AG09319 (cell line): Measurements from ENCODE around the gene SGO2.
A peak's percentile ranks its signal among the peaks of the same experiment; 100 is the strongest.

ENCODE experiments used
- DNase-seq: peaks from one replicate; pipeline ENCODE4 v3.0.0-alpha.2; 2010; ENCODE audit warnings: low read depth; ENCODE audit errors: extremely low read depth
- TF ChIP-seq, protein P1 (sequence below): IDR thresholded peaks from 2 replicates; pipeline ENCODE4 v1.5.1; 2011; ENCODE audit warnings: low read depth, mild to moderate bottlenecking, inconsistent platforms, low read length, moderate library complexity

Gene SGO2

DNA sequence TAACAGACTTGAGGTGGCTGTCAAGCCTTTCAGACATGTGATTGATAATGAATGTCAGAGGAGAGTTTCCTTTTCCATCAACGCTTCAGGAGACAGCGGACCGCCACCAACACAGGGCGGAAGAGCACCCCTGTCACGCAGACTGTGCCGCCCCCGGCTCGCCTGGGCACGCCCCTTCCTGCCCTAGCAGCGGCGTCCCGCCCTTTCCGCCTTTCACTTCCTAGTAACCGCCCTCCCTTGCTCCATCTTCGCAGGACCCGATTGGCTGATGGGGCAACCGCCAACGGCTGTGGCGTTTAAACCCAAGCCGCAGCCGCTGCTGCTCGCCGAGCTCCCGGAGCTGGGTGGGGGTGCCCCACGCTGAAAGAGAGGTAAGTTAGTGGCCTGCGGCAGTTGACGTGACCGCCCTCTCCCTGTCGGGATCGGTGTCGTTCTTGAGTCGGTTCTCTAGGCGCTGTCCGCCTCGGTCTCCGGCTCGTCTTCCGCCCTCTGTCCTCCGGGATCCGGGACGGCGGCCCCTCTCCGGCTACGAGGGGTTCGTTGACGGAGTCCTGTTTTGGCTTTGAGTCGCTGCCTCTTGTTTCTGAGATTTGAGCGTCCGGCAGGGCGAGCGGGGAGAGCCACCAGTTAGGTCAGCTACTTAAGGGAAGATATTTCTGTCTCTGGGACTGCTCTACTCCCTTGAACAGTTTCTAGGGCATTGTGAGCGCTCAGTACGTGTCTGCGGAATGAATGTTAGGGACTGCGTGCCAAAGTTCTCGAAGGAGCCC is at the start of gene SGO2:
SGO2 (plus strand) TSS at position 326 of the 770 bp plus-strand sequence. CDS start 6,769 bp downstream, outside the sequence.
- peak; percentile 75 for DNase-seq
- TF ChIP-seq, protein P1, sequence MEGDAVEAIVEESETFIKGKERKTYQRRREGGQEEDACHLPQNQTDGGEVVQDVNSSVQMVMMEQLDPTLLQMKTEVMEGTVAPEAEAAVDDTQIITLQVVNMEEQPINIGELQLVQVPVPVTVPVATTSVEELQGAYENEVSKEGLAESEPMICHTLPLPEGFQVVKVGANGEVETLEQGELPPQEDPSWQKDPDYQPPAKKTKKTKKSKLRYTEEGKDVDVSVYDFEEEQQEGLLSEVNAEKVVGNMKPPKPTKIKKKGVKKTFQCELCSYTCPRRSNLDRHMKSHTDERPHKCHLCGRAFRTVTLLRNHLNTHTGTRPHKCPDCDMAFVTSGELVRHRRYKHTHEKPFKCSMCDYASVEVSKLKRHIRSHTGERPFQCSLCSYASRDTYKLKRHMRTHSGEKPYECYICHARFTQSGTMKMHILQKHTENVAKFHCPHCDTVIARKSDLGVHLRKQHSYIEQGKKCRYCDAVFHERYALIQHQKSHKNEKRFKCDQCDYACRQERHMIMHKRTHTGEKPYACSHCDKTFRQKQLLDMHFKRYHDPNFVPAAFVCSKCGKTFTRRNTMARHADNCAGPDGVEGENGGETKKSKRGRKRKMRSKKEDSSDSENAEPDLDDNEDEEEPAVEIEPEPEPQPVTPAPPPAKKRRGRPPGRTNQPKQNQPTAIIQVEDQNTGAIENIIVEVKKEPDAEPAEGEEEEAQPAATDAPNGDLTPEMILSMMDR = no peak

DNA sequence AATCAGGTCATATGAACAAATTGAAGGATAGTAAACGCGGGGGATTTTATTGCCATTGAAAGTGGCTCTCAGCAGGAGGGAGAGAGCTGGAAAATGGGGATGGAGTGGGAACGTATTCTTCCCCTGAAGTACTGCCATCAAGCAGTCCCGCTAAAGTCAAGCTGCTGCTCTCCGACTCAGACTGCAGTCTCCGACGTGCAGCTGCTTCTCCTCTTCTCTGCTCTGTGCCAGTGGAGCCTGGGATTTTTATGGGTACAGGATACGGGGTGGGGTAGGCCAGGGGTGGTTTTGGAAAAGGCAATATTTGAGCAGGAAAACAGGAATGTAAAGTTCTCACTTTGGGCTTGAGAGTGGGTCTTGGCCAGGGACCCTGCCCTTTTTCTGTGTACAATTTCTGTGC is 49.2 kb upstream of the SGO2 start:
- DNase-seq = no peak
- TF ChIP-seq, protein P1 = no peak

- no peak for DNase-seq
- TF ChIP-seq, protein P1 = no peak
Observed at GRCh38 chr2:200477667-200478131, 48.3 kb upstream of the SGO2 start.

DNA sequence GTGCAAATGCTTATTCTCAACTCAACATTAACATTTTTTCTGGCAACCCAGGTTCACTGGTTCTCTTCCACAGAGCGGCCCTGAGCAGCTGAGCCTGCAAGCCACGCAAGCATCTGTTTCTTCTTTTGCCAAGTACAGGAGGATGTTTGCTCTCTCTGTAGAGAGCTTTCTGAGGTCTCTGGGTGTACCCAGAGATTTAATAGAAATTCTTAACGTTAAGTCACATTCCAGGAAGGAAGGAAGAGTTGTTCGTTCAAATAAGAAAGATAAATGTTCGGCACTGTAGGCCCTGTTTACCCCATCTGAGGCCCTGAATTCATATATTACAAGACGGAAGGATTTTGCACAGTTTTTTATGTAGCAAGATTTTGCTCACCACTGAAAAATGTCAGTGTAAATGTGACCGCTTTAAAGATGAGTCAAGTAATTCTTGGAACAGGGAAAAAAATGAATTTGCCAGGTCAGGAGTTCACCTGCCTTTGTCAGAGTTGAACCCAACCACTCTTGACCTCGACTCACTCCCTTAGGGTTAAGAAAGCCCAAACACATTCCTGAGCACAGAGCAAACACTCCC is 46.2 kb upstream of the SGO2 start:
- TF ChIP-seq, protein P1 = no peak
- DNase-seq = no peak

- no peak for DNase-seq
- TF ChIP-seq, protein P1 = no peak
Observed at GRCh38 chr2:200482194-200482593, 43.8 kb upstream of the SGO2 start.

DNA sequence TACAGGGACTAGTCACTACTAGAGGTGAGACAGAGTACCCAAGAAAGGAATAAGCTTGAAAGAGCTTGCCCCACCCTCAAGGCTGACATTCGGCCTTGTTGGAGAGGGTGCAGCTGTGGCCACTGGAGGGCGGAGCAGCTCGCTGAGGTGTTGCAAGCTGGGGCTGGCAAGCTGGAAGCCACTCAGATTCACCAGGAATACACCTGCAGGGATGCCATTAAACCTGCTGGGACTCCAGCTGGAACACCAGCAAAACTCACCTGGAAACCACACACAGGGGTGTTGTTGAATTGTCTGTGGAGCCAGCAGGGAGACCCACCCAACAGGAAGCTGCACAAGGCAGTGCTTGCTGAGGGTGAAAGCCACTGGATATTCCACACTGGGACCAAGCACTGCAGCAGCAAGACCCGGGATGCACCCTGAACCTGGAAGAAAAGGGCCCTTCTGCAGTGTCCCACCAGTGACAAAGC is 42.2 kb upstream of the SGO2 start:
- TF ChIP-seq, protein P1 = peak; percentile 27
- DNase-seq = no peak

- TF ChIP-seq, protein P1 = no peak
- no peak for DNase-seq
Observed at GRCh38 chr2:200484934-200485333, 41.1 kb upstream of the SGO2 start.
